COLO668 (cell line): ENCODE measurements around the gene PIK3AP1.
"Not testable (repeated sequence)": the region's sequence is repeated elsewhere in the genome, so short reads cannot be mapped to it uniquely, and the experiment has no call there.

ENCODE experiments used
- DNase-seq: peaks from one replicate; lab custom pipeline; 2025; ENCODE audit not compliant: unreplicated experiment; lab: John Stamatoyannopoulos, UW

Gene PIK3AP1, protein sequence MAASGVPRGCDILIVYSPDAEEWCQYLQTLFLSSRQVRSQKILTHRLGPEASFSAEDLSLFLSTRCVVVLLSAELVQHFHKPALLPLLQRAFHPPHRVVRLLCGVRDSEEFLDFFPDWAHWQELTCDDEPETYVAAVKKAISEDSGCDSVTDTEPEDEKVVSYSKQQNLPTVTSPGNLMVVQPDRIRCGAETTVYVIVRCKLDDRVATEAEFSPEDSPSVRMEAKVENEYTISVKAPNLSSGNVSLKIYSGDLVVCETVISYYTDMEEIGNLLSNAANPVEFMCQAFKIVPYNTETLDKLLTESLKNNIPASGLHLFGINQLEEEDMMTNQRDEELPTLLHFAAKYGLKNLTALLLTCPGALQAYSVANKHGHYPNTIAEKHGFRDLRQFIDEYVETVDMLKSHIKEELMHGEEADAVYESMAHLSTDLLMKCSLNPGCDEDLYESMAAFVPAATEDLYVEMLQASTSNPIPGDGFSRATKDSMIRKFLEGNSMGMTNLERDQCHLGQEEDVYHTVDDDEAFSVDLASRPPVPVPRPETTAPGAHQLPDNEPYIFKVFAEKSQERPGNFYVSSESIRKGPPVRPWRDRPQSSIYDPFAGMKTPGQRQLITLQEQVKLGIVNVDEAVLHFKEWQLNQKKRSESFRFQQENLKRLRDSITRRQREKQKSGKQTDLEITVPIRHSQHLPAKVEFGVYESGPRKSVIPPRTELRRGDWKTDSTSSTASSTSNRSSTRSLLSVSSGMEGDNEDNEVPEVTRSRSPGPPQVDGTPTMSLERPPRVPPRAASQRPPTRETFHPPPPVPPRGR

DNA sequence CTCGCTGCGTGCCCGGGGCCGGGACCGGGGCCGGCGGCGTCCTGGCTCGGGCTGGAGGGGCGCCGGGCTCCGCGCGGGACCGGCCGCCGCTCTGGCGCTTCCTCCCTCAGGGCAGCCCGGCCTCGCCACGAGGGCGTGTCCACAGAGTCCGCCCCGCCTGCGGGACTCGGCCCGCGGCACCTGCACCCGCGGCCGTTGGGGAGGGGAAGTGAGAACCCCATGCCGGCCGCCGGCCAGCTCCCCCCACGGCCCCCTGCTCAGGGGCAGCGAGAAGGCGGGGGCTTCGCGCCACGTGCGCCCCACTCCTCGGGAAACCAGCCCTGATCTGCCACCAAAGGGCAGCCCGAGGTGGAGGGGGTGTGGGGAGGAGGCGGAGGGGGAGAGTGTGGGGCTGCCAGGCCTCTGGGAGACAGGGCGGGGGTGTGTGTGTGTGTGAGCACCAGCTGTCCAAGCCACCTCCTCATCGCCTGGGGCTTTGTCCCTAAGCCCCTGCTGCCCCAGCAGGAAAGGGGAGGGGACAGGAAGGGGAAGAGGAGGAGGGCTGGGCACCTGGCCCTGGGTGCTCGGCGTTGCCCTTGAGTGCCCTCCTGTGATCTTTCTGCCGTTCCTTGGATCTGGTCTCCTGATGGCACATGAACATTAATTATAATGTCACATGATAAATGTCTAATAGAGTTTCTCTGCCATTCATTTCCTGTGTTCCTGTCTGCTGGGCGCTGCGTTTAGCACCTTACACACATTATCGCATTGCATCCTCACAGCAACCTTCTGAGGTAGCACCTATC is at the start of gene PIK3AP1:
Gene PIK3AP1 (minus strand): TSS at position 93 of the 785 bp plus-strand sequence. CDS start 120 bp downstream, outside the sequence.
- DNase-seq: peak; percentile 71

DNA sequence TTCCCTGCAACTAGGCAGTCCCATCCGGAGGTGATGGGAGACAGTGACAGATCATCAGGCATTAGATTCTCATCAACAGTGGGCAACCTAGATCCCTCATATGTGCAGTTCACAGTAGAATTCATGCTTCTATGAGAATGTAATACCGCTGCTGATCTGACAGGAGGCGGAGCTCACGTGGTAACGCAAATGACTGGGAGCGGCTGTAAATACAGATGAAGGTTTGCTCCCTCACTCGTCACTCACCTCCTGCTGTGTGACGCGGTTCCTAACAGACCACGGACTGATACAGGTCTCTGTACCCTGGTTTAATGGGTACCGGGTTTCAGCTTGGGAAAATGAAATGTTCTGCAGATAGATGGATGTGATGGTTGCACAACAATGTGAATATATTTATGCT is 47.8 kb upstream of the PIK3AP1 start:
- DNase-seq: no peak

DNA sequence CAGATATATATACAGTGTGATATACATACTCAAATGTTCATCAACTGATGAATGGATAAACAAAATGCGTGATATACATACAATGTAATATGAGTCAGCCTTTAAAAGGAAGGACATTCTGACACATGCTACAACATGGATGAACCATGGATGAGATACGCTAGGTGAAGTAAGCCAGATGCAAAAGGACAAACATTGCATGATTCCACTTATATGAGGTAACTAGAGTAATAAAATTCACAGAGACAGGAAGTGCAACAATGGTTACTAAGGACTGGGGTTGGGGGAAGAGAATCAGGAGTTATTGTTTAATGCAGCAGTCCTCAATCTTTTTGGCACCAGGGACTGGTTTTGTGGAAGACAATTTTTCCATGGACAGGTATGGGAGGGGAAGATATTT is 47.3 kb upstream of the PIK3AP1 start:
- DNase-seq: no peak

DNA sequence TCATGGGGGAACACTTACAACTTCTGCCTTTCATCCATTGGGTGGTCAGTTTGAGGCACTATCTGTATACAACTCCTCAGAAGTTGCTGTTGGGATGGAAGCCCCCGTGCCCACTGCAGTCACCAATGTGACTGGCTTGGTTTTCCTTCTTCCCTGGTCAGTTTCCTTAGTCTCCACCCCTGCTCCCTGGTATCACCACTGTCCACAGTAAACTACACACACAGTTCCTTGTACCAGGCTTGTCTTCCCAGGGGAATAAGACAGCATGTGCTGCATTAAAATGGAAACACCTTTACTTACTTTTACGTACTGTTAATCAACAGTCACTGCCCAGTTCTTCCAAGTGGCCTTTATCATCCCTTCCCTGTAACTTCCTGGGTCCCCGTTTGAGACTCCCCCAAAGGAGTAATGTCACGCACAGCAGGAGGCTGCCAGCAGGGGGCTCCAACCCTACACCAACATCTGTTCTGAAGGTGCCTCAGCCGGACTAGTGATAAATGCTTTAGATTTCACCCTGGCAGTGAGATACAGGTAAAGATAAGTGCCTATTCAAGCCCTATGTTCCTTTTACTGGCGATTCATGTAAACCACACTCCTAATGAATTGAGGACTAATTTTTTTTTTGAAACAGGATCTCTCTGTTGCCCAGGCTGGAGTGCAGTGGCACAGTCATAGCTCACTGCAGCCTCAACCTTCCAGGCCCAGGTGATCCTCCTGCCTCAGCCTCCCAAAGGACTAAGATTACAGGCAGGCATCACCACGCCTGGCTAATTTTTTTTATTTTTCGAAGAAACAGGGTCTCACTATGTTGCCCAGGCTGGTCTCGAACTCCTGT is 45.3 kb upstream of the PIK3AP1 start:
- DNase-seq: peak; percentile 59

DNA sequence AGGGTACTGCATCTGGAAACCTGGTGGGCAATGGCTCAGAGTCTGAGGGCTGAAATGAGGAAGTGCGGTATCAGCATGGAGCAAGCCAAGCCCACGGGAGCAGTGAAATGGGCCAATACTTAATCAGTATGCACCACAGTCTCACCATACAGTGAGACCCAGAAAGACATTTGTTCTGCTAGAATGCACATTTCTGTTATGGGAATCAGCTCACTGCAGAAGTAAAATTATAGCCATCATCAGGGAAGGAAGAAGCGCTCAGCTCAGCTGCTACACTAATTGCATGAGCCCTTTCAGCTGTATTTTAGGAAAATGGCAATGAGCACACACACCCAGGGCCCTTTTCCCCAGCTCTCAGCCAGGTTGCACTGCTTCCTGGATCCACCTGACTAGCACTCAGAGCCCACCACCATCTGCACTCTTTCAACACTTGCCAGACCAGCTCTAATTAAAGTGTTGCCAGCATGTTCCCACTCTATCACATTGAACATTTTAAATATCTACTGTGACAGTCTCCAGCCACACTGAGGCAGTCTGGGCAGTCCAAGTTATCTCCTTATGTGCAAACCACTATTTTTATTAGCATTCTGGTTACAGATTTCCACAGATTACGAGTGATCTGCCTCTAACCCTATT is 44.2 kb upstream of the PIK3AP1 start:
- DNase-seq: no peak

DNA sequence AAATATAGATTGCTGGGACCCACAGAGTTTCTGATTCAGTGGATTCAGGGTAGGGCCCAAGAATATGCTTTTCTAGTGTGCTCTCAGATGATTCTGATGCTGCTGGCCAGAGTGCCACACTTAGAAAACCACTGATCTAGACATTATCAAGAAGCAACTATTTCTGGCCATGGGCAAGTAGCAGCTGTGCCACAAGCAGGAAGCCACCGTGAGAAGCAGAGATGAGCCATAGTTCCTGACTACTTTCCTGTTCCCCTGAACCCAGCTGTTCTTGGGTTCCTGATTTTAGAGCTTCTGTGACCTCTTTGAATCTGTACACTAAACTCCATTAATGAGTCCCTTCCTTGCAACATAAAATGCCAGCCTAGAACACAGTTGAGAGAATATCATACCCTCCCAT is 38.1 kb upstream of the PIK3AP1 start:
- DNase-seq: no peak

DNA sequence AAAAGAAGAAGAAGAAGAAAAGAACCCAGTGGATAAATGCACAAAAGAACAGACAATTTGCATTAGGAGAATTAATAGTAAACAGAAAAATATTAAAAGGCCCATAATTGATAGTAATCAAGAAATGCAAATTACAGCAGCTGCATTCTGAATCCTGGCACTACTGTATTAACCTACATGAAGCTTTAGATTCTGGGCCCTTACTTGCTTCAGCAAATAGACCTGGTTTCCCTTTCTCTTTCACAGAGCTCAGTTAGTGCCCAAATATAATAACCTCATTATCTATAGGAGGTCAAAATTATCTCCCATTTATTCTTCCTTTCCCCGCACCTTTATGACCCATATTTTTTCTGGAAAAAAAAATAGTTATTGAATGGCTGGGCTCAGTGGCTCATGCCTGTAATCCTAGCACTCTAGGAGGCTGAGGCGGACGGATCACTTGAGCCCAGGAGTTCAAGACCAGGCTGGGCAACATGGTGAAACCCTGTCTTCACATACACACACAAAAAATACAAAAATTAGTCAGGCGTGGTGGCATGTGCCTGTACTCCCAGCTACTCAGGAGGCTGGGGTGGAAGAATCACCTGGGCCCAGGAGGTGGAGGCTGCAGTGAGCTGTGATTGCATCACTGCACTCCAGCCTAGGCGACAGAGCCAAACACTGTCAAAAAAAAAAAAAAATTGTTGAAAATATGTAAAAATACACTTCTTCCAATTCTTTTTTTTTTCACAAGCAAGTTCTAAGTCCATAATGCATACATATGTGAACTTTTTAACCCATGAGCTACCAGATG is 36.0 kb upstream of the PIK3AP1 start:
- DNase-seq: no peak

DNA sequence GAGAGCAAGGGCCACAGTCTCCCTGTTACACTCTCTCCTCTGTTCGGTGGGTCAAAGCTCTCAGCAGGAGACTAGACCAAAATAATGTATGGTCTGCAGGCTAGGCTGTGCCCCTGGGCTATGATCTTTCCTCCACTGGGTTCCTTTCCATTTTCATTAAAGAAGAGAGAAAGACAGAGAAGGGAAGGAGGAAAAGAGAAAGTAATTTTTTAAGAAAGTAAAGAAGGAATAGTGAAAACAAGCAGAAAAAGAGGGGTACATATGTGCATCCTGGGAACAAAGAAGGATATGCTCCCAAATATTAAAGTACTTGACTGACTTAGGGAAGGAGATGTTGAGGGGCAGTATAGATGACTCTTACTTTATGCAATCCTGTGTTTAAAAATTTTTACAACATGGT is 33.6 kb upstream of the PIK3AP1 start:
- no peak for DNase-seq

DNA sequence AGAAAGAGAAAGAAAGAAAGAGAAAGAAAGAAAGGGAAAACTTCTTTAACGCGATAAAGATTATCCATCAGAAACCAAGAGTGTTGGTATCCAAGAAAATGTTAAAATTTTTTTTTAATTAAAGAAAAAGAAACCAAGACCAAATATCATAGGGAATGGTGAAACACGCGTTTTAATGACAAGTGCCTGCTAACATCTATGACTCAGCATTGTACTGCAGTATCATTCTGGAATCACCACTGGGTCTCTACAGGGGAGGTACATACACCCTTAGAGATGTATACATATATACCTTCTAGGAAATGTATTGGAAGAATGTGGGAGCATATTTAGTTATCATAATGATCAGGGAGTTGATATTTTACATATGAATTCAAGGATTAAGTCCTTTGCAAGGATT is 32.1 kb upstream of the PIK3AP1 start:
- DNase-seq: no peak

DNA sequence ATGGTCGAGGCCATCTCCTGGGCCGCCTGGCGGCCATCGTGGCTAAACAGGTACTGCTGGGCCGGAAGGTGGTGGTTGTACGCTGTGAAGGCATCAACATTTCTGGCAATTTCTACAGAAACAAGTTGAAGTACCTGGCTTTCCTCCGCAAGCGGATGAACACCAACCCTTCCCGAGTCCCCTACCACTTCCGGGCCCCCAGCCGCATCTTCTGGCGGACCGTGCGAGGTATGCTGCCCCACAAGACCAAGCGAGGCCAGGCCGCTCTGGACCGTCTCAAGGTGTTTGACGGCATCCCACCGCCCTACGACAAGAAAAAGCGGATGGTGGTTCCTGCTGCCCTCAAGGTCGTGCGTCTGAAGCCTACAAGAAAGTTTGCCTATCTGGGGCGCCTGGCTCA is 30.0 kb upstream of the PIK3AP1 start:
- not testable (repeated sequence) for DNase-seq

DNA sequence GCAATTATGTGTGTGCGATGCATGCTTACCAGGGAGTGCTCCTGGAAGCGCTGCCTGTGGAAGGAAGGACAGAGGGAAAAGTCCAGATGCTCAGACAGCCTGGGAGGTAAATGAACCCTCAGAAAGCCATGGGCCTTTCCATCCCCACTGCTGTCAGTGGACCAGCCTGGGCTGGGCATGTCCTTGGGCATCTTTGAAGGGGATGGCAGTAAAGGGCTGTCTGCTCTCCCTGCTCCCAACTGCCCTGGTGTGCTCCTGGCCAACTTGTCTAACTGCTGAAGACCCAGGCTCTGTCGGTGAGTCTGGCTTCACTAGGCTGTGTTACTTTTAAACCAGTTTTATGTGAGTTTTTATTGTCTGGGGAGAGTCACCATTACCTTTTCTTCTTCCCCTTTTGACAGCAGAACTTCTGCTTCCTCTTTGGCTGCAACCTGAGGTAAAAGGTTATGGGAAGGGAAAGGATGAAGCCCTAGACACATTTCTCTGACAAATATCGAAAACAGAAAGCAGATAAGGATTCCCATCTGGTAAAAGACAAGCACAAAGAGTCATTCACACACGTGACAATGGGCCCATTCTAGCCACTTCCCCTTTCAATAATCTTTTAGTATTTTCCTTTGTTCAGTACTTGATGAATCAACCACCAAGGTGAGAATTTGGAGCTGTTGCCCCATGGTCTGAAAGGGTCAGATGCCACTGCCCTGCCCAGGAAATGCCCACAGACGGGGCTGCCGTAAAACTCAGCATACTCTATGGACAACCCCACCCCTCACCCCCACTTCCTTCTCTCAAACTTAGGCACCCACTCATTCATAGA is 27.6 kb upstream of the PIK3AP1 start:
- no peak for DNase-seq

DNA sequence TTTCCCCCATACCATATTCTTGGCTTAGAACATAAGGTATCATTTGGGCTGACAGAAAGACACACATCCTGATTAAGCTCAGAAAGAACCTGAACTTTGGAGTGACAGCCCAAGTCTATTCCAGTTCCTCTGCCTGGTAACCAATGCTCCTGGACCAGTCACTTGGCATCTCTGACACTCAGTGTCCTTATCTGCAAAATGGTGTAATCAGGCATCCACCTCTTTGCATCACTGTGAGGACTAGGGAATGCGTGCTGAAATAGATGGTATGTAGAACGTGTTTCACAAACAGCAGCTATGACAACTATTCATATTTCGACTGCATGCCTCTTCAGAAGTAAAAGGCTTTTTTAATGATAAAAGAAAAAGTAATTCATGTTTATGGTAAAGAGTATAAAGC is 26.2 kb upstream of the PIK3AP1 start:
- DNase-seq: no peak

DNA sequence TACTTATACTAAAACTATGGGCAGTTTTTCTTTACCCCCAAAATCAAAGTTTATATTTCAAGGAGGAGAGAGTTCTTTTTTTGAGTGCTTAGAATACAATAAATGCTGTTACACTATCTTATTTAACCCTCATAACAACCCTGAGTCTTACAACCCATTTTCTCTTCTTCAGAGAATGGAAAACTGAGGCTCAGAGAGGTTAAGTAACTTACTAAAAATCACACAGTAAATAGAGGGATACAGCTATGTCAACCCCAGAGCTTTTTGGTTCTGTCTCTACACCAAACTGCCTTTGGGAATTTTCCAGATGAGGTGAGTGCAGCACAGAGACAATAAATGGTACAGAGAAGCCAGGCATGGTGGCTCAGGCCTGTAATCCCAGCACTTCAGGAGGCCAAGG is 25.6 kb upstream of the PIK3AP1 start:
- no peak for DNase-seq

DNA sequence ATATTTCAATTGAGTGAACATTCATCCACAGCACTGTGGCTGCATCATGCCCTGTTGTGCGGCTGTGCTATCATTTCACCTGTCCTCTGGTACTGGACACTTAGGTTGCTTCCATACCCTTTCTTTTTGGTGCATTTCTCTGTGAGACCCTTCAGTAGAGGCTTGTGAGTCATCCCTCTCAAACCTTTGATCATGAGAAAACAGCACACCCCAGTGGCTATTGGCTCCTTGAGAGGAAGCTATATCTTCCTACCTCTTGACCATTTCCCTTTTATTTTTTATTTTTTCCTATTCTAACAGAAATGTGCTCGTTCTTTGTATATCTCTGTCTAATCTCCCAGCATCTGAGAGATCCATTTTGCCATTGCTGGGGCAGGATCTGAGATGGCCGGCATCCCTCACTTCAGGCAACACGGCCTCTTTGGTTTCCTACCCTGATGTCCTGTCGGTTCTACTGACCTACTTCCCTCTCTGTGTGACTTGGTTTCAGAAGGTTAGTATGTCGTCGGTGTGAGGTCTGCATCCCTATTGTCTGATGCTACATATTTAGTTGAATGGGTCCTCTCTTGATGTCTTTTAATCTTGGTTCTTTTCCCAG is 23.8 kb upstream of the PIK3AP1 start:
- no peak for DNase-seq

DNA sequence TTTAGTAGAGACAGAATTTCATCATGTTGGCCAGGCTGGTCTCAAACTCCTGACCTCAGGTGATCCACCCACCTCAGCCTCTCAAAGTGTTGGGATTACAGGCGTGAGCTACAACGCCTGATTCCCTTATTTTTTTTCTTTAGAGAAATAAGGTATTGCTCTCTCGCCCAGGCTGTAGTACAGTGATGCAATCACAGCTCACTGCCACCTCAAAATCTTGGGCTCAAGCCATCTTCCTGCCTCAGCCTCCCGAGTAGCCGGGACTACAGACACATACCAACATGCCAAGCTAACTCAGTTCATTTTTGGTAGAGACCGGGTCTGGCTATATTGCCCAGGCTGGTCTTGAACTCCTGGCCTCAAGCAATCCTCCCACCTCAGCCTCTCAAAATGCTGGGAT is 21.2 kb upstream of the PIK3AP1 start:
- DNase-seq: not testable (repeated sequence)

DNA sequence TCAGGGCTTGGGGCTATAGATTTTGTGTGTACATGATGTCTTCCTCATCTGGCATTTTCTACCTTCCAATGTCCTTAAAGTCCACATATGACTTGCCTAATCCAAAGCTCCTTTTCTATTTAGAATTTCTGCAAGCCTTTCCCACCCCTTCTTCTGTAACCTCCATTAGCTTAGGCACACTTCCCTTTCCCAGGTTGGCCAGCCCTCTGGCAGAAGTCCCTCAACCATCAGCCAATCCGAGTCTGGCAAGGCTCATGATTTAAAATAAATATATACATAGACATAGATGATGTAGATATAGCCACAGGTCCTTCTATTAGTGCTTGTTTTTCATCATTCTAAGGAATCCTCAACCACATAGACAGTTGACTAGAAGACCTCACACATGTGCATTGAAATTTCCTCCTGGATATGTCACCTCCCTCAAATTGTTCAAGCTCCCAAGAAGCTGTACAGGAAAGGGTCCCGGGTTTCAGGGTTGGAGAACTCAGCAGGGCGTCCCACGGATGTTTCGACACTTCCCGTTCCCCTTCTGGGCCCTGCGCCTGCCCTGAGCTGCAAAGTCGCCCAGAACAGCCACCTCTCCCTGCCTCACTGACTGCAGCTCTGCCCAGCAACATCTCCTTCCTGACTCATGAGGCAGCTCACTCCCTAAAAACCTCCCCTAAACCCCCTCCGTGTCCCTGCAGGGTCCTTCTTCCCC is 20.4 kb upstream of the PIK3AP1 start:
- no peak for DNase-seq

DNA sequence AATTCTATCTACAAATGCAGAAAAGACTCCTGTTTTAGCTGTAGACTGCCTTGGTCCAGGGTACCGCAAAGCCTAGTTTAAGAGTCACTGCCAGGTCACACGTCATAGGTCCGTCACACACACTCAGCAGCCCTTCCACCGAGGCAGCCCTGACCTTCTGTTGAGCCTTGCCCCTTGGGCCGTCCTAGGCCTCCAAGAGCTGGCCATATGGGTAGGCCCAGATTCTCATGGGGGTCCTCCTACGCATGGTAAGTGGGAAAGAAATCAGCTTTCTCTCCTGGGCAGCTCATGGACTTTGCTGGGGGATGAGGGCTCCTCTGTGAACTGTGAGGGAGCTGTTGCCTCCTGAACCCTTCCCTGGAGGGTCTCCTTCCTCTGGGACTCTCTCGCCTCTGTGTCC is 19.8 kb upstream of the PIK3AP1 start:
- DNase-seq: no peak
